ENCODE data around the gene OR51L1.

- TF ChIP-seq CTCF (IDR thresholded peaks at IDR 0.05) (no peak), POLR2AphosphoS5 (IDR thresholded peaks at IDR 0.05) (no peak), EP300 (IDR thresholded peaks at IDR 0.05) (no peak), POLR2A (IDR thresholded peaks at IDR 0.05) (no peak)
Observed at GRCh38 chr11:5011254-5011653, 16.6 kb downstream of the OR51L1 start.

All from suprapubic skin (tissue), 4 donors.